ENCODE data around the gene WNT9B. TPM values are rescaled to one million over a fixed set of nuclear protein-coding genes. Genes with fewer than 3 reads are reported as not detected.

The WNT9B gene
- total RNA-seq, 1 donor from 2014 or later = 2.0 TPM

DNA sequence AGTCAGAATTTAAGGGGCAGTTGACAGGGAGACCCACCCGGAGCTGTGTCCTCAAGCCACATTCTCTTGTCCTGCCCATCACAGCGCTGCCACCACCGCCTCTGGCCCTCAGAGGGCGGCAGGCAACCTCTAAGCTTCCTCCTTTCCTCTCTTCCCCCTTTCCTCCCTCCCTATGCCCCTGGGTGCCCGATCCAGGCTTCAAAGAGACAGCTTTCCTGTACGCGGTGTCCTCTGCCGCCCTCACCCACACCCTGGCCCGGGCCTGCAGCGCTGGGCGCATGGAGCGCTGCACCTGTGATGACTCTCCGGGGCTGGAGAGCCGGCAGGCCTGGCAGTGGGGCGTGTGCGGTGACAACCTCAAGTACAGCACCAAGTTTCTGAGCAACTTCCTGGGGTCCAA, 23.5 kb downstream of the WNT9B start:
- H3K27me3 Mint-ChIP-seq (ENCODE audit: low read depth) = no peaks in the 10 kb centered on the region
- H3K4me1 Mint-ChIP-seq = no peaks in the 10 kb centered on the region
- no peak overlapping the region for H3K27ac Mint-ChIP-seq
- no peaks in the 10 kb centered on the region for H3K36me3 Mint-ChIP-seq
- DNase-seq (ENCODE audit: low spot score in 2 of 2, unreplicated experiment in 2 of 2) = no peak
- H3K9me3 Mint-ChIP-seq = no peaks in the 10 kb centered on the region
- TF ChIP-seq, protein P1, sequence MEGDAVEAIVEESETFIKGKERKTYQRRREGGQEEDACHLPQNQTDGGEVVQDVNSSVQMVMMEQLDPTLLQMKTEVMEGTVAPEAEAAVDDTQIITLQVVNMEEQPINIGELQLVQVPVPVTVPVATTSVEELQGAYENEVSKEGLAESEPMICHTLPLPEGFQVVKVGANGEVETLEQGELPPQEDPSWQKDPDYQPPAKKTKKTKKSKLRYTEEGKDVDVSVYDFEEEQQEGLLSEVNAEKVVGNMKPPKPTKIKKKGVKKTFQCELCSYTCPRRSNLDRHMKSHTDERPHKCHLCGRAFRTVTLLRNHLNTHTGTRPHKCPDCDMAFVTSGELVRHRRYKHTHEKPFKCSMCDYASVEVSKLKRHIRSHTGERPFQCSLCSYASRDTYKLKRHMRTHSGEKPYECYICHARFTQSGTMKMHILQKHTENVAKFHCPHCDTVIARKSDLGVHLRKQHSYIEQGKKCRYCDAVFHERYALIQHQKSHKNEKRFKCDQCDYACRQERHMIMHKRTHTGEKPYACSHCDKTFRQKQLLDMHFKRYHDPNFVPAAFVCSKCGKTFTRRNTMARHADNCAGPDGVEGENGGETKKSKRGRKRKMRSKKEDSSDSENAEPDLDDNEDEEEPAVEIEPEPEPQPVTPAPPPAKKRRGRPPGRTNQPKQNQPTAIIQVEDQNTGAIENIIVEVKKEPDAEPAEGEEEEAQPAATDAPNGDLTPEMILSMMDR (IDR thresholded peaks at IDR 0.05; ENCODE audit: unreplicated experiment) = no peak
- no peak overlapping the region for H3K4me3 Mint-ChIP-seq

DNA sequence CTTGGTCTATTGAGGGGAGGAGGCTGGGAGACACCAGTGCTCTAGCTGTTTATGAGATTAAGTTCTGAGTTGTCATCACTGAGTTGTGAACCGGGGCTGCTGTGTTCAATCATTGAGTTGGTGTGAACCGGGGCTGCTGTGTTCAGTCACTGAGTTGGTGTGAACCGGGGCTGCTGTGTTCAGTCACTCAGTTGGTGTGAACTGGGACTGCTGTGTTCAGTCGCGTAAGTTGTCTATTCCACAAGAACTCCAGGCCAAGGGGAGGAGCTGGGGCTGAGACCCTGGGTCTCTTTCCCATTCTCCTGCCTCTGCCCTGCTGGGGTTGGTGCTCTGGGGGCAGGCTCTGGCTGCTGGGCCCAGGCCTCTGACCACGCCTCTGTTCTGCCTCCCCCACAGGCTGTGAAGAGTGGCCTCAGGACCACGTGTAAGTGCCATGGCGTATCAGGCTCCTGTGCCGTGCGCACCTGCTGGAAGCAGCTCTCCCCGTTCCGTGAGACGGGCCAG, 24.5 kb downstream of the WNT9B start:
- H3K4me3 Mint-ChIP-seq = no peak overlapping the region

GRCh38 chr17:46876353-46876887, 25.0 kb downstream of the WNT9B start:
- Mint-ChIP-seq H3K4me3 (no peak overlapping the region), H3K27ac (no peak overlapping the region), H3K27me3 (ENCODE audit: low read depth) (no peaks in the 10 kb centered on the region), H3K9me3 (no peaks in the 10 kb centered on the region), H3K4me1 (no peaks in the 10 kb centered on the region), H3K36me3 (no peaks in the 10 kb centered on the region)
- TF ChIP-seq, protein P1 (IDR thresholded peaks at IDR 0.05; ENCODE audit: unreplicated experiment) = no peak
- DNase-seq (ENCODE audit: low spot score in 2 of 2, unreplicated experiment in 2 of 2) = no peak

More for the DNA sequence above, 24.5 kb downstream of the WNT9B start:
- H3K27me3 Mint-ChIP-seq (ENCODE audit: low read depth) = no peaks in the 10 kb centered on the region
- H3K36me3 Mint-ChIP-seq = no peaks in the 10 kb centered on the region
- no peaks in the 10 kb centered on the region for H3K4me1 Mint-ChIP-seq
- no peaks in the 10 kb centered on the region for H3K9me3 Mint-ChIP-seq
- no peak for DNase-seq (ENCODE audit: low spot score in 2 of 2, unreplicated experiment in 2 of 2)
- TF ChIP-seq, protein P1 (IDR thresholded peaks at IDR 0.05; ENCODE audit: unreplicated experiment) = no peak
- no peak overlapping the region for H3K27ac Mint-ChIP-seq

- H3K27me3 Mint-ChIP-seq (ENCODE audit: low read depth) = no peaks in the 10 kb centered on the region
- H3K4me1 Mint-ChIP-seq = no peaks in the 10 kb centered on the region
- no peak for DNase-seq (ENCODE audit: low spot score in 2 of 2, unreplicated experiment in 2 of 2)
- no peaks in the 10 kb centered on the region for H3K36me3 Mint-ChIP-seq
- no peak overlapping the region for H3K27ac Mint-ChIP-seq
- no peak overlapping the region for H3K4me3 Mint-ChIP-seq
- TF ChIP-seq, protein P1 (IDR thresholded peaks at IDR 0.05; ENCODE audit: unreplicated experiment) = no peak
- no peaks in the 10 kb centered on the region for H3K9me3 Mint-ChIP-seq
These were observed 25.5 kb downstream of the WNT9B start for GRCh38 chr17:46876926-46877325.

- no peak for DNase-seq (ENCODE audit: low spot score in 2 of 2, unreplicated experiment in 2 of 2)
- Mint-ChIP-seq H3K4me3 (no peak overlapping the region), H3K4me1 (no peaks in the 10 kb centered on the region), H3K27ac (no peak overlapping the region), H3K36me3 (no peaks in the 10 kb centered on the region), H3K9me3 (no peaks in the 10 kb centered on the region), H3K27me3 (ENCODE audit: low read depth) (no peaks in the 10 kb centered on the region)
- TF ChIP-seq, protein P1 (IDR thresholded peaks at IDR 0.05; ENCODE audit: unreplicated experiment) = no peak
These were observed 26.1 kb downstream of the WNT9B start for GRCh38 chr17:46877466-46877865.

GRCh38 chr17:46878055-46878454, 26.7 kb downstream of the WNT9B start:
- Mint-ChIP-seq H3K4me1 (no peaks in the 10 kb centered on the region), H3K36me3 (no peaks in the 10 kb centered on the region), H3K9me3 (no peaks in the 10 kb centered on the region), H3K27ac (no peak overlapping the region), H3K27me3 (ENCODE audit: low read depth) (no peaks in the 10 kb centered on the region), H3K4me3 (no peak overlapping the region)
- TF ChIP-seq, protein P1 (IDR thresholded peaks at IDR 0.05; ENCODE audit: unreplicated experiment) = no peak
- no peak for DNase-seq (ENCODE audit: low spot score in 2 of 2, unreplicated experiment in 2 of 2)
